Measurements from ENCODE around the gene MTUS2. TPM values are rescaled to one million over a fixed set of nuclear protein-coding genes. Genes with fewer than 3 reads are reported as not detected.

MTUS2 gene
- total RNA-seq, 4 donors from 2014 or later: 0.20 to 1.6 (median 0.25) TPM; not detected in 1

DNA sequence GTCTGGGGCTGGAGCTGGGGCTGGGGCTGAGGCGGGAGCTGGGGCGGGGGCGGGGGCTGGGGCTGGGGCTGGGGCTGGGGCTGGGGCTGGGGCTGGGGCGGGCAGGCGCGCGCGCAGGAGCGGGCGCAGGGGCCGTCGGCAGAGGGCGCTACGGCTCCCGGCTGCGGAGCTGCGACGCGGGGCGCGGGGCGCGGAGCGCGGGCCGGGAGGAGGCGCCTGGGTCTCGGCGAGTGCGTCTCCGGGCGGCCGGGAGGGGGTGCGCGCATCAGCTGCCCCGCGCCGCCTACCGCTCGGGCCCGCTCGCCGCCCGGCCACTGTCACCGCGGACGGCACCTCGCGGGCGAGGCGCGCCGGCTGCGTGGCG is 422 bp upstream of the MTUS2 start:
- Histone ChIP-seq H3K4me1 (peaks cover 0 to 4% of the 10 kb centered on the region in 2 donors), H3K36me3 (no peaks in the 10 kb centered on the region), H3K27ac (no peak overlapping the region), H3K9me3 (peaks cover 0 to 15% (median 0%) of the 10 kb centered on the region in 3 donors), H3K27me3 (peaks cover 41 to 56% (median 45%) of the 10 kb centered on the region in 3 donors), H3K4me3 (no peak overlapping the region)
- in situ Hi-C loops (cut with MboI; ENCODE audit: low sequenced_read_pairs in 4 of 4): no loop called here
- intact Hi-C loops (cut with DNase I; ENCODE audit: low total_unique reads): no loop called here
- DNase-seq: no peak
- TF ChIP-seq POLR2A (IDR thresholded peaks at IDR 0.05): no peak
- TF ChIP-seq, protein P1, sequence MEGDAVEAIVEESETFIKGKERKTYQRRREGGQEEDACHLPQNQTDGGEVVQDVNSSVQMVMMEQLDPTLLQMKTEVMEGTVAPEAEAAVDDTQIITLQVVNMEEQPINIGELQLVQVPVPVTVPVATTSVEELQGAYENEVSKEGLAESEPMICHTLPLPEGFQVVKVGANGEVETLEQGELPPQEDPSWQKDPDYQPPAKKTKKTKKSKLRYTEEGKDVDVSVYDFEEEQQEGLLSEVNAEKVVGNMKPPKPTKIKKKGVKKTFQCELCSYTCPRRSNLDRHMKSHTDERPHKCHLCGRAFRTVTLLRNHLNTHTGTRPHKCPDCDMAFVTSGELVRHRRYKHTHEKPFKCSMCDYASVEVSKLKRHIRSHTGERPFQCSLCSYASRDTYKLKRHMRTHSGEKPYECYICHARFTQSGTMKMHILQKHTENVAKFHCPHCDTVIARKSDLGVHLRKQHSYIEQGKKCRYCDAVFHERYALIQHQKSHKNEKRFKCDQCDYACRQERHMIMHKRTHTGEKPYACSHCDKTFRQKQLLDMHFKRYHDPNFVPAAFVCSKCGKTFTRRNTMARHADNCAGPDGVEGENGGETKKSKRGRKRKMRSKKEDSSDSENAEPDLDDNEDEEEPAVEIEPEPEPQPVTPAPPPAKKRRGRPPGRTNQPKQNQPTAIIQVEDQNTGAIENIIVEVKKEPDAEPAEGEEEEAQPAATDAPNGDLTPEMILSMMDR (IDR thresholded peaks at IDR 0.05 in 4 of 5, conservative IDR thresholded peaks at IDR 0.05 in 1 of 5): no peak
- no peak for ATAC-seq

DNA sequence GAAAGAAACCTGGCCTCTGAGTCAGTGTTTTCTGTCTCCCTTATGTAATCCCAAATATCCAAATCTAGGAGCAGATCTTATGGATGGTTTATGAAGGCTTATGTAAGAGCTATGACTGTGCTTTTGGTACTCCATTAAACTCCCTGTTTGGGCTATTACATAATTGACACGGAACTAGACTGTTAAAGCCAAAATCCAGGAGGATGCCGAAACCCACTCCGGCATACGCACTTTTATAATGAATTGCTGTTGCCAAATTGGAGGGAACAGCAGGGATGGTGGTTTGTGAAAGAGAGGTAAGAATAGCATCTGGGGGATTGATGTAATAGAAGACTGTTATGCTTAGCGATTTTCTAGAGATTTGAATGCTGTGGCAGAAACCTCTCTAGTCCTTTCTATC is 2.0 kb downstream of the MTUS2 start:
- Histone ChIP-seq H3K27ac (no peak overlapping the region), H3K27me3 (peaks cover 36 to 50% (median 40%) of the 10 kb centered on the region in 3 donors), H3K4me1 (peaks cover 0 to 4% of the 10 kb centered on the region in 2 donors), H3K36me3 (no peaks in the 10 kb centered on the region), H3K9me3 (peaks cover 0 to 6% (median 0%) of the 10 kb centered on the region in 3 donors), H3K4me3 (no peak overlapping the region)
- ATAC-seq: no peak
- in situ Hi-C loops (cut with MboI; ENCODE audit: low sequenced_read_pairs in 4 of 4) (no loop called here), intact Hi-C loops (cut with DNase I; ENCODE audit: low total_unique reads) (no loop called here)
- TF ChIP-seq, protein P1 (IDR thresholded peaks at IDR 0.05 in 4 of 5, conservative IDR thresholded peaks at IDR 0.05 in 1 of 5): no peak
- no peak for TF ChIP-seq POLR2A (IDR thresholded peaks at IDR 0.05)
- no peak for DNase-seq

DNA sequence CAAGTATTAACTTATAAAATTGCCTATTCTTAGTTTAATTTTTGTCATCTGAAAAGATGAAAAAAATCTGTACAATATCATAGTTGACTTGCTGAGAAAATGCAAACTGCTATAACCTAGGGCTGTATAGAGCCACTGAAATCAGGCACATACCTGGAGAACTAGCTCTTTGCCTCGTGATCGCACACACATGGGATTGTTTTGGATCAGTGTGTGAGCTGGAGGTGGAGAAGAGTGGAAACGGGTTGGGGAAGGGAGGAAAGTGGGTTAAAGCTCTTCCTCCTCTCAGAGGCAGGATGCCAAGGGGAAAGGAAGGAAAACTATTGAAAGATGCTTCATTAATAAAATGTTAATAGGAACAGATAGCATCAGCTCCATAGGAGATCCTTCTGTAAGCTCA is 2.7 kb downstream of the MTUS2 start:
- Histone ChIP-seq H3K27me3 (peaks cover 30 to 43% (median 34%) of the 10 kb centered on the region in 3 donors), H3K36me3 (no peaks in the 10 kb centered on the region), H3K9me3 (no peaks in the 10 kb centered on the region), H3K4me1 (peaks cover 0 to 4% of the 10 kb centered on the region in 2 donors), H3K4me3 (no peak overlapping the region), H3K27ac (no peak overlapping the region)
- ATAC-seq (no peak), DNase-seq (no peak)
- intact Hi-C loops (cut with DNase I; ENCODE audit: low total_unique reads): no loop called here
- in situ Hi-C loops (cut with MboI; ENCODE audit: low sequenced_read_pairs in 4 of 4): no loop called here
- TF ChIP-seq, protein P1 (IDR thresholded peaks at IDR 0.05 in 4 of 5, conservative IDR thresholded peaks at IDR 0.05 in 1 of 5): no peak
- no peak for TF ChIP-seq POLR2A (IDR thresholded peaks at IDR 0.05)

DNA sequence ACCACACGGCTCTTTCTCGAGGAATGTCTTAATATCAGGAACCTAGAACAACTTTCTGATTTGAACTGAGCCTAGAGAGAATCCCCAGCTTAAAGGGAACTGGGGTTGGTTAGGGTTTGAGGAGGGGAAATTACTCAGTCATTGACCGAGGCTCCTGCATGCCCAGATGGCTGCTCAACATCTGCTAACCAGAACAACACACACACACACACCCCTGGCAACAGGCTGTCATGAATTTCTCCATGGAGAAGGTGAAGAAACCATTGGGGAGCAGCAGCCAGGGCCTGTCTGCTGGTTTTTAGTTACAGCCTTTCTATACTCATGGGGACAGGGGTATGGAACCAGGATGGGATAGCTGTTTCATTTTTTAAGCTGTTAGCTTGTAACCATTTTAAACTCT is 5.2 kb downstream of the MTUS2 start:
- in situ Hi-C loops (cut with MboI; ENCODE audit: low sequenced_read_pairs in 4 of 4) (no loop called here), intact Hi-C loops (cut with DNase I; ENCODE audit: low total_unique reads) (no loop called here)
- no peak for DNase-seq
- TF ChIP-seq, protein P1 (IDR thresholded peaks at IDR 0.05 in 4 of 5, conservative IDR thresholded peaks at IDR 0.05 in 1 of 5): no peak
- no peak for TF ChIP-seq POLR2A (IDR thresholded peaks at IDR 0.05)
- H3K27ac ChIP-seq: no peak overlapping the region
- H3K4me3 ChIP-seq: no peak overlapping the region
- H3K27me3 ChIP-seq: peaks cover 15 to 29% (median 16%) of the 10 kb centered on the region in 3 donors
- no peaks in the 10 kb centered on the region for H3K36me3 ChIP-seq
- no peaks in the 10 kb centered on the region for H3K4me1 ChIP-seq
- peaks cover 0 to 6% (median 0%) of the 10 kb centered on the region in 3 donors for H3K9me3 ChIP-seq
- no peak for ATAC-seq

DNA sequence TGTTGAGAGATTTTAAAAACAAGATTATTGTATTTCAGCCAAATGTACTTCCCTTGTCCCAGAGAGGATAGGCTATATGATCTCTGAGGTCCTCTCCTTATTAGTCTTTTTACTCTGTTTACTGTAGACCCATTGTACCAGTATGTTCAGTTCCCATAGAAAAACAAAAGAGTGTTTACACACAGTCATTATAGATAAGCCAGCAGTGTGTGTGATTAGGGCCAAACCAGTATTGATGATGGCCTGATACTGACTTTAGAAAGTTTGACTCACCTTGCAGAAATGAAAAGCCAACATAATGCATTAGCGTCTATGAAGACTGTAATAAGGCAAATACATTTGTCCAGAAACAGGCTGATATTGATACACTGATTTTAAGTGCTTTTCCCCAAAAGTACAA is 6.2 kb downstream of the MTUS2 start:
- TF ChIP-seq POLR2A (IDR thresholded peaks at IDR 0.05): no peak
- TF ChIP-seq, protein P1 (IDR thresholded peaks at IDR 0.05 in 4 of 5, conservative IDR thresholded peaks at IDR 0.05 in 1 of 5): no peak
- H3K27ac ChIP-seq: no peak overlapping the region
- H3K4me3 ChIP-seq: no peak overlapping the region
- DNase-seq (no peak), ATAC-seq (no peak)
- intact Hi-C loops (cut with DNase I; ENCODE audit: low total_unique reads): no loop called here
- no peaks in the 10 kb centered on the region for H3K4me1 ChIP-seq
- in situ Hi-C loops (cut with MboI; ENCODE audit: low sequenced_read_pairs in 4 of 4): no loop called here
- H3K36me3 ChIP-seq: no peaks in the 10 kb centered on the region
- peaks cover 11 to 19% (median 12%) of the 10 kb centered on the region in 3 donors for H3K27me3 ChIP-seq
- peaks cover 0 to 9% (median 0%) of the 10 kb centered on the region in 3 donors for H3K9me3 ChIP-seq

Measured in gastrocnemius medialis (tissue), 4 donors.